ENCODE data around the gene DYRK3. TPM values are rescaled to one million over a fixed set of nuclear protein-coding genes. Genes with fewer than 3 reads are reported as not detected.
A peak's percentile ranks its signal among the peaks of the same experiment; 100 is the strongest.

Gene DYRK3
- total and polyA plus RNA-seq, 9 of the 15 experiments (the other 6 are each of a cell fraction or from before 2014, with no cell fraction given) = 4.5 to 33.7 (median 25.7) TPM

DNA sequence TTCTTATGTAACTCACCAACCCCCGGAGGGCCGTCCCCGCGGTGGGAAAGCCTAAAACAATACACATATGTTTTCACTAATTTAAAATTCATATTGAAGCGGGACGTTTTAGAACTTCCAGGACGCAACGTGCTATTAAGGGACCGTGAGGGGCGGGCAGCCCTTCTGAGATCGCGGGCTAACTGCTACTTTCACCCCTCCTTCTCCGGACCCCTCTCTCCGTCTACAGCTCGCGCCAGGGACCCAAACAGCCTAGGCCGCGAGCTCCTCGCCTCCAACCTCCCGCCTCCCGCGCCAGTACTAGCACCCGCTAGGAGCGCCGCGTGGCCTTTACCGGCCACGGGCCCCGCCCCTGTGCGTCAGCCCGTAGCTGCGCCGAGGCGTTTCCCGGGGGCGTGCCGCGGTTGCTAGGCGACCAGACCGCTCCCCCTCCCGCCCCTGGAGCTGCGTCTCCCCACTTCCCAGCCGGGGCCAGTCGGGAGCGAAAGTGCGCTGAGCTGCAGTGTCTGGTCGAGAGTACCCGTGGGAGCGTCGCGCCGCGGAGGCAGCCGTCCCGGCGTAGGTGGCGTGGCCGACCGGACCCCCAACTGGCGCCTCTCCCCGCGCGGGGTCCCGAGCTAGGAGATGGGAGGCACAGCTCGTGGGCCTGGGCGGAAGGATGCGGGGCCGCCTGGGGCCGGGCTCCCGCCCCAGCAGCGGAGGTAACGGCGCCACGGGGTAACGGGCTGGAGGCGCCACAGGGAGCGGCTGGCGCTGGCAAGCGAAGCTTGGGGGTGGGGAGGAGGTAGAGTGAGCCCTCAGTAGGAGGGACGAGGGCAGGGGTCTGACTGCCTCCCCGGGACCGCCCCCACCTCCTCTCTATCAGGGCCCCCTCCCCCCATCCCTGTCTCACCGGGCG, at the start of gene DYRK3 (continued):
- TF ChIP-seq SREBF2 (CRISPR knock-in tag; IDR thresholded peaks at IDR 0.05) = no peak
- TF ChIP-seq TCFL5 (CRISPR knock-in tag; conservative IDR thresholded peaks at IDR 0.05) = no peak
- 0 out of 2 replicates have a peak, but pooled peaks have one; percentile 33 for TF ChIP-seq ZBTB33 (CRISPR knock-in tag; IDR thresholded peaks at IDR 0.05)
- TF ChIP-seq SRSF3 (IDR thresholded peaks at IDR 0.05; ENCODE audit: insufficient read depth, low read length) = no peak
- TF ChIP-seq, protein P1, sequence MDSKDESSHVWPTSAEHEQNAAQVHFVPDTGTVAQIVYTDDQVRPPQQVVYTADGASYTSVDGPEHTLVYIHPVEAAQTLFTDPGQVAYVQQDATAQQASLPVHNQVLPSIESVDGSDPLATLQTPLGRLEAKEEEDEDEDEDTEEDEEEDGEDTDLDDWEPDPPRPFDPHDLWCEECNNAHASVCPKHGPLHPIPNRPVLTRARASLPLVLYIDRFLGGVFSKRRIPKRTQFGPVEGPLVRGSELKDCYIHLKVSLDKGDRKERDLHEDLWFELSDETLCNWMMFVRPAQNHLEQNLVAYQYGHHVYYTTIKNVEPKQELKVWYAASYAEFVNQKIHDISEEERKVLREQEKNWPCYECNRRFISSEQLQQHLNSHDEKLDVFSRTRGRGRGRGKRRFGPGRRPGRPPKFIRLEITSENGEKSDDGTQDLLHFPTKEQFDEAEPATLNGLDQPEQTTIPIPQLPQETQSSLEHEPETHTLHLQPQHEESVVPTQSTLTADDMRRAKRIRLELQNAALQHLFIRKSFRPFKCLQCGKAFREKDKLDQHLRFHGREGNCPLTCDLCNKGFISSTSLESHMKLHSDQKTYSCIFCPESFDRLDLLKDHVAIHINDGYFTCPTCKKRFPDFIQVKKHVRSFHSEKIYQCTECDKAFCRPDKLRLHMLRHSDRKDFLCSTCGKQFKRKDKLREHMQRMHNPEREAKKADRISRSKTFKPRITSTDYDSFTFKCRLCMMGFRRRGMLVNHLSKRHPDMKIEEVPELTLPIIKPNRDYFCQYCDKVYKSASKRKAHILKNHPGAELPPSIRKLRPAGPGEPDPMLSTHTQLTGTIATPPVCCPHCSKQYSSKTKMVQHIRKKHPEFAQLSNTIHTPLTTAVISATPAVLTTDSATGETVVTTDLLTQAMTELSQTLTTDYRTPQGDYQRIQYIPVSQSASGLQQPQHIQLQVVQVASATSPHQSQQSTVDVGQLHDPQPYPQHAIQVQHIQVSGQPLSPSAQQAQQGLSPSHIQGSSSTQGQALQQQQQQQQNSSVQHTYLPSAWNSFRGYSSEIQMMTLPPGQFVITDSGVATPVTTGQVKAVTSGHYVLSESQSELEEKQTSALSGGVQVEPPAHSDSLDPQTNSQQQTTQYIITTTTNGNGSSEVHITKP (IDR thresholded peaks at IDR 0.05; ENCODE audit: partially characterized antibody) = peak; percentile 24
- TF ChIP-seq, protein P2, sequence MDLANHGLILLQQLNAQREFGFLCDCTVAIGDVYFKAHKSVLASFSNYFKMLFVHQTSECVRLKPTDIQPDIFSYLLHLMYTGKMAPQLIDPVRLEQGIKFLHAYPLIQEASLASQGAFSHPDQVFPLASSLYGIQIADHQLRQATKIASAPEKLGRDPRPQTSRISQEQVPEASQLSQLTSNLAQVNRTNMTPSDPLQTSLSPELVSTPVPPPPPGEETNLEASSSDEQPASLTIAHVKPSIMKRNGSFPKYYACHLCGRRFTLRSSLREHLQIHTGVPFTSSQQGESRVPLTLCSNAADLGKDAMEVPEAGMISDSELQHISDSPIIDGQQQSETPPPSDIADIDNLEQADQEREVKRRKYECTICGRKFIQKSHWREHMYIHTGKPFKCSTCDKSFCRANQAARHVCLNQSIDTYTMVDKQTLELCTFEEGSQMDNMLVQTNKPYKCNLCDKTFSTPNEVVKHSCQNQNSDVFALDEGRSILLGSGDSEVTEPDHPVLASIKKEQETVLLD (IDR thresholded peaks at IDR 0.05) = peak; percentile 70; the same call in 1 of the 2 replicates
- TF ChIP-seq FOXA3 (CRISPR knock-in tag; conservative IDR thresholded peaks at IDR 0.05 in 1 of 2, IDR thresholded peaks at IDR 0.05 in 1 of 2) = peak in 1 of 2 experiments; percentile 51; a peak in 2 of 4 replicates
- TF ChIP-seq, protein P3, sequence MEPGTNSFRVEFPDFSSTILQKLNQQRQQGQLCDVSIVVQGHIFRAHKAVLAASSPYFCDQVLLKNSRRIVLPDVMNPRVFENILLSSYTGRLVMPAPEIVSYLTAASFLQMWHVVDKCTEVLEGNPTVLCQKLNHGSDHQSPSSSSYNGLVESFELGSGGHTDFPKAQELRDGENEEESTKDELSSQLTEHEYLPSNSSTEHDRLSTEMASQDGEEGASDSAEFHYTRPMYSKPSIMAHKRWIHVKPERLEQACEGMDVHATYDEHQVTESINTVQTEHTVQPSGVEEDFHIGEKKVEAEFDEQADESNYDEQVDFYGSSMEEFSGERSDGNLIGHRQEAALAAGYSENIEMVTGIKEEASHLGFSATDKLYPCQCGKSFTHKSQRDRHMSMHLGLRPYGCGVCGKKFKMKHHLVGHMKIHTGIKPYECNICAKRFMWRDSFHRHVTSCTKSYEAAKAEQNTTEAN (CRISPR knock-in tag; IDR thresholded peaks at IDR 0.05) = no peak
- TF ChIP-seq FOXO4 (CRISPR knock-in tag; IDR thresholded peaks at IDR 0.05) = no peak
- TF ChIP-seq HDAC2 (IDR thresholded peaks at IDR 0.05) = no peak; the same call in 1 of the 2 replicates
- TF ChIP-seq ZBTB17 (CRISPR knock-in tag; IDR thresholded peaks at IDR 0.05) = 0 out of 2 replicates have a peak, but pooled peaks have one; percentile 29
- no peak for TF ChIP-seq BRD4 (IDR thresholded peaks at IDR 0.05)
- TF ChIP-seq, protein P4, sequence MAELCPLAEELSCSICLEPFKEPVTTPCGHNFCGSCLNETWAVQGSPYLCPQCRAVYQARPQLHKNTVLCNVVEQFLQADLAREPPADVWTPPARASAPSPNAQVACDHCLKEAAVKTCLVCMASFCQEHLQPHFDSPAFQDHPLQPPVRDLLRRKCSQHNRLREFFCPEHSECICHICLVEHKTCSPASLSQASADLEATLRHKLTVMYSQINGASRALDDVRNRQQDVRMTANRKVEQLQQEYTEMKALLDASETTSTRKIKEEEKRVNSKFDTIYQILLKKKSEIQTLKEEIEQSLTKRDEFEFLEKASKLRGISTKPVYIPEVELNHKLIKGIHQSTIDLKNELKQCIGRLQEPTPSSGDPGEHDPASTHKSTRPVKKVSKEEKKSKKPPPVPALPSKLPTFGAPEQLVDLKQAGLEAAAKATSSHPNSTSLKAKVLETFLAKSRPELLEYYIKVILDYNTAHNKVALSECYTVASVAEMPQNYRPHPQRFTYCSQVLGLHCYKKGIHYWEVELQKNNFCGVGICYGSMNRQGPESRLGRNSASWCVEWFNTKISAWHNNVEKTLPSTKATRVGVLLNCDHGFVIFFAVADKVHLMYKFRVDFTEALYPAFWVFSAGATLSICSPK (IDR thresholded peaks at IDR 0.05; ENCODE audit: borderline replicate concordance) = no peak
